GM19035 (cell line): ENCODE measurements around the gene KIR3DL2.
"Not testable (repeated sequence)": the region's sequence is repeated elsewhere in the genome, so short reads cannot be mapped to it uniquely, and the experiment has no call there.

Source experiments
- ATAC-seq: cut with Tn5 transposase; IDR thresholded peaks from one replicate; pipeline ENCODE4 v1.9.1; 2021; ENCODE audit not compliant: unreplicated experiment

Gene KIR3DL2

DNA sequence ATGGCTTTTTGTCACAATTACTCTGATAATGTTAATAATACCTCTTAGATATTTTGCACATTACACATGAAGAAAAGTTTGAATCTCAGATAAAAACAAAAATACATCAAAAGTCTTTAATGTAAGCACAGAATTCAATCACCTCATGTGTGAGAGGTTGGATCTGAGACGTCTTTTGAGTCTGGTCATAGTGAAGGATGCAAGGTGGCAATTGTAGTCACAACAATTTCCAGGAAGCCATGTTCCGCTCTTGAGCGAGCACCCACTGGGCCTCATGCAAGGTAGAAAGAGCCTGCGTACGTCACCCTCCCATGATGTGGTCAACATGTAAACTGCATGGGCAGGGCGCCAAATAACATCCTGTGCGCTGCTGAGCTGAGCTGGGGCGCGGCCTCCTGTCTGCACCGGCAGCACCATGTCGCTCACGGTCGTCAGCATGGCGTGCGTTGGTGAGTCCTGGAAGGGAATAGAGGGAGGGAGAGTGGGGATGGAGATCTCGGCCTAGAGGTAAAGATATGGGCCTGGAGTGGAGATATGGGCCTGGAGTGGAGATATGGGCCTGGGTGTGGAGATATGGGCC lies at the start of gene KIR3DL2:
Gene KIR3DL2 (plus strand): TSS at position 383 of the 580 bp plus-strand sequence. CDS start 33 bp downstream, at position 416.
- not testable (repeated sequence) for ATAC-seq

DNA sequence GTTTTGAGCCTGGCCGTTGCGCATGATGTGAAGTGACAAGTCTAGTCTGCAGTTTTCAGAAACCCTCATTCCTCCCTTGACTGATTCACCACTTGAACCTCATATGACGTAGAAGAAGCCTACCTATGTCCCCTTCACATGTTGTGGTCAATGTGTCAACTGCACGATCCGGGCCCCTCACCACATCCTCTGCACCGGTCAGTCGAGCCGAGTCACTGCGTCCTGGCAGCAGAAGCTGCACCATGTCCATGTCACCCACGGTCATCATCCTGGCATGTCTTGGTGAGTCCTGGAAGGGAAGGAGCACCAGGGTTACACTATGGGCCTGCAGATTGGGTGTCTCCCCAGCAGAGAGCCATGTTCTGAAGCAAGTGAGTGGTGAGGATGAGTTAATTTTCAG lies 46.8 kb upstream of the KIR3DL2 start, which contains the start of gene KIR2DL4:
Gene KIR2DL4 (plus strand): TSS at position 201 of the 400 bp plus-strand sequence. CDS start 42 bp downstream, at position 243.
- ATAC-seq: no peak

DNA sequence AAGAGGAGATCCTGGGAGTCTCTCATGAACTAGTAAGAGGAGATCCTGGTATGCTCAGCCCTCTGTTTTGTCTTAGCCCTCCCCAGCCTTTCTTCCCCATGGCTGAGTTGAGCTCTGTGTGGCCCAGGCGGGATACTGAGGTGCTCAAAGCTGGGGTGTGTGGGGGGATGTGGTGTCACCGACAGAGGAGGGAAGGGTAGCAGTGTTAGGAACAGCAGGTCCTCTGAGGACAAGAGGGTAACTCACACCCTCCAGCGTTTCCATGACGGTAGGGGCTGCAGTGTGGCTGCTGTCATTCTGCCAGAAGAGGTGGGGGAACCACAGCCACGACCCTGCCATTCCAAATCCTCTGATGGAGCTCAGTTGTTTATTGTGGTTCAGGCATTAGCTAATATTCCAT lies 46.1 kb upstream of the KIR3DL2 start:
- ATAC-seq: no peak

DNA sequence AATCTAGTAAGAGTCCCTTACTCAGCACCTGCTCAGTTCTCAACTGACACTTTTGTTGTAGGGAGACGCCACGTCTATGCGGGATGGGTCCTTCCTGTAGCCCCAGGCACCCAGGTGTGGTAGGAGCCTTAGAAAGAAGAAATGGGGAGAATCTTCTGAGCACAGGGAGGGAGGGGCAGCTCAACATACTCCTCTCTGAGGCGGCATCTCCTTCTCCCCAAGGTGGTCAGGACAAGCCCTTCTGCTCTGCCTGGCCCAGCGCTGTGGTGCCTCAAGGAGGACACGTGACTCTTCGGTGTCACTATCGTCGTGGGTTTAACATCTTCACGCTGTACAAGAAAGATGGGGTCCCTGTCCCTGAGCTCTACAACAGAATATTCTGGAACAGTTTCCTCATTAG lies 45.7 kb upstream of the KIR3DL2 start:
- ATAC-seq: no peak

DNA sequence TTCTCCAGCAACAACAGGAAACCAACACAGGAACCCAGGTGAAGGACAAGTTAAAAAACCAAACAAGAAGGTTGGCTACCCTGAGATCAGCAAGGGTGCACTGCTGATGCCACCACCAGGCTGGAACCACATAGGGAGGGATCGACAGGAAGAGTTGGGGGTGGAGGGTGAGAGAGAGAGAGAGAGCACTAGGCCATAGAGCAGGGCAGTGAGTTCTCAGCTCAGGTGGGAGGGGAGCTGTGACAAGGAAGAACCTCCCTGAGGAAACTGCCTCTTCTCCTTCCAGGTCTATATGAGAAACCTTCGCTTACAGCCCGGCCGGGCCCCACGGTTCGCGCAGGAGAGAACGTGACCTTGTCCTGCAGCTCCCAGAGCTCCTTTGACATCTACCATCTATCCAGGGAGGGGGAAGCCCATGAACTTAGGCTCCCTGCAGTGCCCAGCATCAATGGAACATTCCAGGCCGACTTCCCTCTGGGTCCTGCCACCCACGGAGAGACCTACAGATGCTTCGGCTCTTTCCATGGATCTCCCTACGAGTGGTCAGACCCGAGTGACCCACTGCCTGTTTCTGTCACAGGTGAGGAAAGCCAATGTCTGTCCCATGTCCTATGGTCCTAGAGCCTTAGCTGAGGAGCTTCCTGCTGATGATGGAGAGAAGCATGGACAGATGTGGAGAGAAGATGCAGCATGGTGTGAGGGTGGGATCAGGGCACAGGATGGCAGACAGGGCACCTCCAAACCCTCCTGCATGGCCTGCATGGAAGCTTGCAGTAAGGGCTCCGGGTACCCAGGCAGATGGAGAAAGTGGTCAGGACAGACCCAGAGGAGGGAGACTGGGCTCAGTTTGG lies 44.4 kb upstream of the KIR3DL2 start:
- no peak for ATAC-seq

DNA sequence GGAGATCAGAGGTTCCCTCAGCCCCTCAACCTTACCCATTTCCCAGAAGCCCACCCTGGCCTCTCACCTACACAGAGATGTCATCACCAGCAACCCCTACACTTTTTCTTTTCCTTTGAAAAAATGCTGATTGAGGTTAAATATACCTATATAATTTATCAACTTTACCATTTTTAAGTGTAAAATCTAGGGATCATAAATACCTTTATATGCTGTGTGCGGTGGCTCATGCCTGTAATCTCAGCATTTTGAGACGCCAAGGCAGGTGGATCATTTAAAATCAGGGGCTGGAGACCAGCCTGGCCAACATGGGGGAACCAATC lies 43.8 kb upstream of the KIR3DL2 start:
- no peak for ATAC-seq

DNA sequence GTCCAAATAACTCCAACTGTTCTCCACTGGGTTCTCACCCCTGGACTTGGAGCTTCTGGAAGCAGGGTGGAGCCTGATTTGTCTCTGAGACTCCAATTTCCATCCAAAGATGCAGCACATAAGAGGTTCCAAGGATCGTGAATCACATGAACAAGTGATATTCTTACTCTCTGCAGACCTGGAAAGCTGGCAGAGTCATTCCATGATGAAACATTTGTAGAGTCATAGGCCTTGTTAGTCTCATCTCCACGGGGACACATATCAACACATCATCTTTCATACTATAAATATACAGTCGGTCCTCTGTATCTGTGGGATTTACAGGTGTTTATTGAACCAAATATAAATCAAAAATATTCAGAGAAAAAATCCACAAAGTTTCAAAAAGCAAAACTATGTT lies 35.7 kb upstream of the KIR3DL2 start:
- not testable (repeated sequence) for ATAC-seq

DNA sequence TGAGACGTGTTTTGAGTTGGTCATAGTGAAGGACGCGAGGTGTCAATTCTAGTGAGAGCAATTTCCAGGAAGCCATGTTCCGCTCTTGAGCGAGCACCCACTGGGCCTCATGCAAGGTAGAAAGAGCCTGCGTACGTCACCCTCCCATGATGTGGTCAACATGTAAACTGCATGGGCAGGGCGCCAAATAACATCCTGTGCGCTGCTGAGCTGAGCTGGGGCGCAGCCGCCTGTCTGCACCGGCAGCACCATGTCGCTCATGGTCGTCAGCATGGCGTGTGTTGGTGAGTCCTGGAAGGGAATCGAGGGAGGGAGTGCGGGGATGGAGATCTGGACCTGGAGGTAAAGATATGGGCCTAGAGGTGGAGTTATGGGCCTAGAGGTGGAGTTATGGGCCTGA lies 34.0 kb upstream of the KIR3DL2 start, which contains the start of gene KIR3DL1:
Gene KIR3DL1 (plus strand): TSS at position 218 of the 400 bp plus-strand sequence.
- ATAC-seq: not testable (repeated sequence)

DNA sequence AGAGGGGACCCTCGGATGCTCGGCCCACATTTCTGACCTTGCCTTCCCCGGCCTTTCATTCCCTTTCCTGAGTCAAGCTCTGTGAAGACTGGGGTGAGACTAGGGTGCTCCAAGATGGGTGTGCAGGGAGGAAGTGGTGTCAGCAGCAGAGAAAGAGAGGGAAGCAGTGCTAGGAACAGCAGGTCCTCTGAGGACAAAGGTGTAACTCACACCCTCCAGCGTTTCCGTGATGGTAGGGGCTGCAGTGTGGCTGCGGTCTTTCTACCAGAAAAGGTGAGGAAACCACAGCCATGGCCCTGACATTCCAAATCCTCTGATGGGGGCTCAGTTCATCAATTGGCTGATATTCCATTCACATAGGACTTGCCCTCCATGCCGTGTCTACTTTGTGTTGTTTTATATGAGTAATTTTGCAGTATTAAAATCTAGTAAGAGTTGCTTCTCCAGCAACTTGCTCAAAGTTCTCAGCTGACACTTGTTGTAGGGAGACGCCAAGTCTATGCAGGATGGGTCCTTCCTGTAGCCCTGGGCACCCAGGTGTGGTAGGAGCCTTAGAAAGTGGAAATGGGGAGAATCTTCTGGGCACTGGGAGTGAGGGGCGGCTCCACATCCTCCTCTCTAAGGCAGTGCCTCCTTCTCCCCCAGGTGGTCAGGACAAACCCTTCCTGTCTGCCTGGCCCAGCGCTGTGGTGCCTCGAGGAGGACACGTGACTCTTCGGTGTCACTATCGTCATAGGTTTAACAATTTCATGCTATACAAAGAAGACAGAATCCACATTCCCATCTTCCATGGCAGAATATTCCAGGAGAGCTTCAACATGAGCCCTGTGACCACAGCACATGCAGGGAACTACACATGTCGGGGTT lies 32.3 kb upstream of the KIR3DL2 start:
- ATAC-seq: no peak

DNA sequence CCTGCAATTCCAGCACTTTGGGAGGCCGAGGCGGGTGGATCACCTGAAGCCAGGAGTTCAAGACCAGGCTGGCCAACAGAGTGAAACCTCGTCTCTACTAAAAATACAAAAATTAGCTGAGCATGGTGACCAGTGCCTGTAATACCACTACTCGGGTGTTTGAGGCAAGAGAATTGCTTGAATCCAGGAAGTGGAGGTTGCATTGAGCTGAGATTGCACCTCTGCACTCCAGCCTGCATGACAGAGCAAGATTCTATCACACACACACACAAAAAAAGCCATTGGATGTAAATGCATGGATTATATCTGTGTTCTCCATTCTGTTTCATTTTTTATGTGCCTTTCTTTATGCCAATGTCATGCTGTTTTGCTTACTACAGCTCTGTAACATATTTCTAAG lies 25.8 kb upstream of the KIR3DL2 start:
- ATAC-seq: not testable (repeated sequence)

DNA sequence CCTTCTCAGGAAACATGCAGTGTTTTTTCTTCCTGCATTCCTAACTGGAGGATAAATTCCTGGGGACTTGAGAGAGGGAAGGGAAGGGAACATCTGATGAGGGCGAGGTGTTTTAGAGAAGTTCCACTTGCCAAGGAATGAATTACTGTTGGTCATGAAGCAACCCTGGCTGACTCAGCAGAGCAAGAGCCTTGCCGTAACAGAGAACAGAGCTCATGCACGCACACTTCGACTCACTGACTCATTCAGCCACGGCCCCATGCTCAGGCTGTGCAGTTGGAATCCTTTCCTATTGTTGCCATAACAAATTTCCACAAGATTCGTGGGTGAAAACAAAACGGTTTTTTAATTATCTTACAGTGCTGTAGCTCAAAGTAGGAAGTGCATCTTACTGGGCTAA lies 24.9 kb upstream of the KIR3DL2 start:
- not testable (repeated sequence) for ATAC-seq

DNA sequence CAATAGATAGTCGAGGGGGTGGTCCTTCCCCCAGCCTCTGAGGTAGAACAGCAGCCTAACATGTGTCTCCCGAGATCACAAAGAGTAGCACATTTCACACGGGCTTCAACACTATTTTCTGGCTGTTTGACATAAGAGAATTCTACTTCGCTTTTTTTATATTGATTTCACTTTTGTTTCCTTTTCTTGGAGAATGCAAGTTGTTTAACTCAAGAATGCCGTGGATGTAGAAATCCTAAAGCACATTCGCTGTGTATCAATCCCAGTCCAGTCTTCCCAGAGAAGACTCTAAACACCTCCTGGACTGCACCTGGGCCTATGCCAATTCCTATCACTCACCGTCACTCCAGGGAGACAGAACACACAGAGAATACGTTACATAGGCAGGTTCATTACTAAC lies 22.2 kb upstream of the KIR3DL2 start:
- ATAC-seq: not testable (repeated sequence)

DNA sequence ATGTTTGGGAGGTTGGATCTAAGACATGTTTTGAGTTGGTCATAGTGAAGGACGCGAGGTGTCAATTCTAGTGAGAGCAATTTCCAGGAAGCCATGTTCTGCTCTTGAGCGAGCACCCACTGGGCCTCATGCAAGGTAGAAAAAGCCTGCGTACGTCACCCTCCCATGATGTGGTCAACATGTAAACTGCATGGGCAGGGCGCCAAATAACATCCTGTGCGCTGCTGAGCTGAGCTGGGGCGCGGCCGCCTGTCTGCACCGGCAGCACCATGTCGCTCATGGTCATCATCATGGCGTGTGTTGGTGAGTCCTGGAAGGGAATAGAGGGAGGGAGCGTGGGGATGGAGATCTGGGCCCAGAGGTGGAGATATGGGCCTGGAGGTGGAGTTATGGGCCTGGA lies 17.7 kb upstream of the KIR3DL2 start, which contains the start of gene KIR2DS4:
Gene KIR2DS4 (plus strand): TSS at position 181 of the 400 bp plus-strand sequence.
- not testable (repeated sequence) for ATAC-seq

DNA sequence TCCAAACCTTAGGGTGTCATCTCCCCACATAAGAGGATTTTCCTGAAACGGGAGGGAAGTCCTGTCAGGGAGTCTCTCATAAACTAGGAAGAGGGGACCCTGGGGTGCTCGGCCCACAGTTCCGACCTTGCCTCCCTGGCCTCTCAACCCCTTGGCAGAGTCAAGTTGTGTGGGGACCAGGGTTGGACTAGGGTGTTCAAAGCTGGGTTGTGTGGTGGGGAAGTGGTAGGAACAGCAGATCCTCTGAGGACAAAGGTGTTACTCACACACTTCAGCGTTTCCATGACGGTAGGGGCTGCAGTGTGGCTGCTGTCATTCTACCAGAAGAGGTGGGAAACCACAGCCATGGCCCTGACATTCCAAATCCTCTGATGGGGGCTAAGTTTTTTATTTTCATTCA lies 15.1 kb upstream of the KIR3DL2 start:
- ATAC-seq: not testable (repeated sequence)

DNA sequence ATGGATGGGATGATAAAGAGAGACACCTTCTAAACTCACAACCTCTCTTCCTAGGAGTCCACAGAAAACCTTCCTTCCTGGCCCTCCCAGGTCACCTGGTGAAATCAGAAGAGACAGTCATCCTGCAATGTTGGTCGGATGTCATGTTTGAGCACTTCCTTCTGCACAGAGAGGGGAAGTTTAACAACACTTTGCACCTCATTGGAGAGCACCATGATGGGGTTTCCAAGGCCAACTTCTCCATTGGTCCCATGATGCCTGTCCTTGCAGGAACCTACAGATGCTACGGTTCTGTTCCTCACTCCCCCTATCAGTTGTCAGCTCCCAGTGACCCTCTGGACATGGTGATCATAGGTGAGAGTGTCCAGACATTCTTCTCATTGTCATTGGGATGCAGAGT lies 12.7 kb upstream of the KIR3DL2 start:
- ATAC-seq: not testable (repeated sequence)

DNA sequence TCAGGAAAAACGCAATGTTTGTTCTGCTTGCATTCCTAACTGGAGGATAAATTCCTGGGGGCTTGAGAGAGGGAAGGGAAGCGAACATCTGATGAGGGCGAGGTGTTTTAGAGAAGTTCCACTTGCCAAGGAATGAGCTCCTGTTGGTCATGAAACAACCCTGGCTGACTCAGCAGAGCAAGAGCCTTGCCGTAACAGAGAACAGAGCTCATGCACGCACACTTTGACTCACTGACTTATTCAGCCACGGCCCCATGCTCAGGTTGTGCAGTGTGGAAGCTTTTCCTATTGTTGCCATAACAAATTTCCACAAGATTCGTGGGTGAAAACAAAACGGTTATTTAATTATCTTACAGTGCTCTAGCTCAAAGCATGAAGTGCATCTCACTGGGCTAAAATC lies 7.1 kb upstream of the KIR3DL2 start:
- not testable (repeated sequence) for ATAC-seq

DNA sequence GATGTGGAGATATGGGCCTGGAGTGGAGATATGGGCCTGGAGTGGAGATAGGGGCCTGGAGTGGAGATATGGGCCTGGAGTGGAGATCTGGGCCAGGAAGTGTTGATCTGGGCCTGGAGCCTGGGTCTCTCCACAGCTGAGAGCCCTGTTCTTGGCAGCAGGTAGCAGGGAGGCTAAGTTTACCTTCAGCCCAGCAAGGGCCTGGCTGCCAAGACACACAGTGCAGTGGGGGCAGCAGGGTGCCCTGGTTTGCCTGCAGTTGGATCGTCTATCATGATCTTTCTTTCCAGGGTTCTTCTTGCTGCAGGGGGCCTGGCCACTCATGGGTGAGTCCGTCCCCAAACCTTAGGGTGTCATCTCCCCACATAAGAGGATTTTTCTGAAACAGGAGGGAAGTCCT lies 687 bp downstream of the KIR3DL2 start:
- ATAC-seq: no peak

DNA sequence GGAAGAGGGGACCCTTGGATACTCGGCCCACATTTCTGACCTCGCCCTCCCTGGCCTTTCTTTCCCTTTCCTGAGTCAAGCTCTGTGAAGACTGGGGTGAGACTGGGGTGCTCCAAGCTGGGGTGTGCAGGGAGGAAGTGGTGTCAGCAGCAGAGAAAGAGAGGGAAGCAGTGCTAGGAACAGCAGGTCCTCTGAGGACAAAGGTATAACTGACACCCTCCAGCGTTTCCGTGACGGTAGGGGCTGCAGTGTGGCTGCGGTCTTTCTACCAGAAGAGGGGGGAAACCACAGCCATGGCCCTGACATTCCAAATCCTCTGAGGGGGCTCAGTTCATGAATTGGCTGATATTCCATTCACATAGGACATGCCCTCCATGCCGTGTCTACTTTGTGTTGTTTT lies 1.1 kb downstream of the KIR3DL2 start:
- ATAC-seq: no peak

DNA sequence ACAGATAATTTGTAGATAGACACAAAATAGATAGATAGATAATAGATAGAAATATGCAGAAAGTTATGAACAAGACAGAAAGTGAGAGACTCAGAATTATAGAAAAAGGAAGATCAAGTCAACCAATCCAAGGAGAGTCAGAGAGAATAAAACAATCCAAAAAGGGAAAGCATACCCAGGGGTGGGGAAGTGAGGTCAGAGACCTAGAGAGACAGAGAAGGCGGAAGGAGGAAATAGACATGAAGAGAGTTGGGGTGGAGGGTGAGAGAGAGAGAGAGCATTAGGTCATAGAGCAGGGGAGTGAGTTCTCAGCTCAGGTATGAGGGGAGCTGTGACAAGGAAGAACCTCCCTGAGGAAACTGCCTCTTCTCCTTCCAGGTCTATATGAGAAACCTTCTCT lies 5.0 kb downstream of the KIR3DL2 start:
- ATAC-seq: not testable (repeated sequence)

DNA sequence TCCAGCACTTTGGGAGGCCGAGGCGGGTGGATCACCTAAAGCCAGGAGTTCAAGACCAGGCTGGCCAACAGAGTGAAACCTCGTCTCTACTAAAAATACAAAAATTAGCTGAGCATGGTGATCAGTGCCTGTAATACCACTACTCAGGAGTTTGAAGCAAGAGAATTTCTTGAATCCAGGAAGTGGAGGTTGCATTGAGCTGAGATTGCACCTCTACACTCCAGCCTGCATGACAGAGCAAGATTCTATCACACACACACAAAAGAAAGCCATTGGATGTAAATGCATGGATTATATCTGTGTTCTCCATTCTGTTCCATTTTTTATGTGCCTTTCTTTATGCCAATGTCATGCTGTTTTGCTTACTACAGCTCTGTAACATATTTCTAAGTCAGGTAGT lies 8.2 kb downstream of the KIR3DL2 start:
- ATAC-seq: not testable (repeated sequence)

DNA sequence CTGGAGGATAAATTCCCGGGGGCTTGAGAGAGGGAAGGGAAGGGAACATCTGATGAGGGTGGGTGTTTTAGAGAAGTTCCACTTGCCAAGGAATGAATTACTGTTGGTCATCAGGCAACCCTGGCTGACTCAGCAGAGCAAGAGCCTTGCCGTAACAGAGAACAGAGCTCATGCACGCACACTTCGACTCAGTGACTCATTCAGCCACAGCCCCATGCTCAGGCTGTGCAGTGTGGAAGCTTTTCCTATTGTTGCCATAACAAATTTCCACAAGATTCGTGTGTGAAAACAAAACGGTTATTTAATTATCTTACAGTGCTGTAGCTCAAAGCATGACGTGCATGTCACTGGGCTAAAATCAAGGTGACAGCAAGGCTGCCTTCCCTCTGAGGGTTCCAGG lies 9.2 kb downstream of the KIR3DL2 start:
- not testable (repeated sequence) for ATAC-seq
